Common myeloid progenitor, CD34-positive (primary cell): Measurements from ENCODE around the gene NR6A1.
A peak's percentile ranks its signal among the peaks of the same experiment; 100 is the strongest.

Experiments
- CTCF ChIA-PET: fragments of 350-600 bp; sonication (Branson Sonifier 250); formaldehyde crosslinking; loops from one replicate; lab custom pipeline; 2021; ENCODE audit warnings: antibody characterized with exemption; lab: Charles Lee
- POLR2A ChIA-PET: fragments of 350-600 bp; sonication (Branson Sonifier 250); formaldehyde crosslinking; loops from one replicate; lab custom pipeline; 2021; ENCODE audit warnings: antibody characterized with exemption; lab: Charles Lee
- DNase-seq, 3 donors: peaks; one replicate each; pipeline versions ENCODE4 v3.0.0 to v3.0.0-alpha.2; 2013
- H3K27ac ChIP-seq, 2 experiments: 1 replicate in 1 of 2; 2 replicates in 1 of 2; pipeline ENCODE4 v1.7.0; 2013; ENCODE audit warnings: inconsistent platforms in 2 of 2, low read length in 2 of 2, mild to moderate bottlenecking in 2 of 2, low read depth in 1 of 2, moderate library complexity in 1 of 2; ENCODE audit not compliant: severe bottlenecking in 2 of 2, insufficient read depth in 1 of 2, poor library complexity in 1 of 2
- H3K27me3 ChIP-seq, 5 experiments: replicated peaks in 2 of 5; 1 replicate in 3 of 5; 2 replicates in 2 of 5; pipeline versions ENCODE4 v1.6.1 to v1.7.0; 2013; ENCODE audit warnings: low read length in 4 of 5, mild to moderate bottlenecking in 2 of 5, moderate library complexity in 2 of 5, inconsistent platforms in 1 of 5; ENCODE audit not compliant: insufficient read depth in 5 of 5, control insufficient read depth in 4 of 5
- H3K36me3 ChIP-seq, 4 experiments: 1 replicate in 2 of 4; 2 replicates in 2 of 4; pipeline versions ENCODE4 v1.6.1 to v1.7.0; 2013; ENCODE audit warnings: low read length in 3 of 4, control low read depth in 1 of 4, mild to moderate bottlenecking in 1 of 4; ENCODE audit not compliant: control insufficient read depth in 4 of 4, insufficient read depth in 4 of 4
- H3K4me1 ChIP-seq, 4 experiments: 1 replicate in 3 of 4; 2 replicates in 1 of 4; pipeline versions ENCODE4 v1.6.1 to v1.7.1; 2013; ENCODE audit warnings: low read length in 3 of 4, mild to moderate bottlenecking in 3 of 4, control low read depth in 1 of 4, inconsistent platforms in 1 of 4, moderate library complexity in 1 of 4; ENCODE audit not compliant: control insufficient read depth in 4 of 4, insufficient read depth in 4 of 4; ENCODE audit errors: control extremely low read depth in 1 of 4
- H3K4me3 ChIP-seq, 7 experiments: 1 replicate in 4 of 7; 2 replicates in 3 of 7; pipeline versions ENCODE4 v1.5.1 to v1.7.0; 2013; ENCODE audit warnings: mild to moderate bottlenecking in 7 of 7, low read length in 6 of 7, moderate library complexity in 6 of 7, inconsistent platforms in 2 of 7, low read depth in 2 of 7, control low read depth in 1 of 7; ENCODE audit not compliant: insufficient read depth in 4 of 7, control insufficient read depth in 1 of 7; ENCODE audit errors: extremely low read depth in 1 of 7
- H3K9me3 ChIP-seq, 5 experiments: 1 replicate in 4 of 5; 2 replicates in 1 of 5; pipeline versions ENCODE4 v1.6.1 to v1.7.1; 2013; ENCODE audit warnings: low read length in 4 of 5, mild to moderate bottlenecking in 2 of 5, inconsistent platforms in 1 of 5, low read depth in 1 of 5, moderate library complexity in 1 of 5; ENCODE audit not compliant: control insufficient read depth in 4 of 5, insufficient read depth in 2 of 5; ENCODE audit errors: control extremely low read depth in 1 of 5
- WGBS: methylation state at CpG from one replicate; pipeline ENCODE4 v1.1.5; 2013; ENCODE audit not compliant: insufficient coverage; 5-methylcytosine and 5-hydroxymethylcytosine counted together

NR6A1 gene

GRCh38 chr9:124789531-124789930 lies 18.4 kb upstream of the NR6A1 start:
- ChIA-PET CTCF (interaction anchor here (0.6 to 4.6 kb wide), 9 partner anchors 10 to 64 kb away, joined by 3 to 15 read pairs (median 4); partner anchors contain the start of gene WDR38), POLR2A (interaction anchor here (0.7 kb wide), 1 partner anchor 81 kb away, joined by 3 read pairs; no protein-coding TSS in a partner anchor)
- H3K4me3 ChIP-seq = no peak overlapping the region
- DNase-seq = no peak
- H3K9me3 ChIP-seq = no peaks in the 10 kb centered on the region
- WGBS = 92% methylated on average over 2 of the region's 2 CpGs
- H3K36me3 ChIP-seq = no peaks in the 10 kb centered on the region
- no peaks in the 10 kb centered on the region for H3K27me3 ChIP-seq
- H3K4me1 ChIP-seq = peaks cover 0 to 11% (median 3%) of the 10 kb centered on the region in 4 experiments
- no peak overlapping the region for H3K27ac ChIP-seq

- H3K9me3 ChIP-seq = no peaks in the 10 kb centered on the region
- H3K4me1 ChIP-seq = peaks cover 0 to 7% (median 0%) of the 10 kb centered on the region in 4 experiments
- ChIA-PET POLR2A (no interaction called here), CTCF (interaction anchor here (1.1 to 4.6 kb wide), 5 partner anchors 11 to 64 kb away, joined by 3 to 15 read pairs (median 4); partner anchors contain the start of gene WDR38)
- no peak overlapping the region for H3K27ac ChIP-seq
- H3K4me3 ChIP-seq = no peak overlapping the region
- H3K36me3 ChIP-seq = no peaks in the 10 kb centered on the region
- H3K27me3 ChIP-seq = no peaks in the 10 kb centered on the region
- DNase-seq = no peak
- WGBS = no CpG with 5 or more reads among the region's 3 CpGs
Measured at GRCh38 chr9:124788542-124789217, 17.6 kb upstream of the NR6A1 start.

GRCh38 chr9:124786881-124787573 lies 15.9 kb upstream of the NR6A1 start:
- H3K4me1 ChIP-seq = peaks cover 0 to 7% (median 0%) of the 10 kb centered on the region in 4 experiments
- CTCF ChIA-PET = interaction anchor here (1.2 to 4.6 kb wide), 4 partner anchors 10 to 66 kb away, joined by 3 to 15 read pairs (median 6); partner anchors contain the start of genes OLFML2A and WDR38
- no peaks in the 10 kb centered on the region for H3K9me3 ChIP-seq
- H3K27ac ChIP-seq = no peak overlapping the region
- H3K27me3 ChIP-seq = no peaks in the 10 kb centered on the region
- WGBS = 99% methylated on average over 15 of the region's 20 CpGs
- H3K36me3 ChIP-seq = no peaks in the 10 kb centered on the region
- POLR2A ChIA-PET = no interaction called here
- DNase-seq = no peak
- H3K4me3 ChIP-seq = no peak overlapping the region

- no CpG with 5 or more reads among the region's 2 CpGs for WGBS
- Histone ChIP-seq H3K27ac (no peak overlapping the region), H3K9me3 (no peaks in the 10 kb centered on the region), H3K4me1 (peaks cover 0 to 4% (median 1%) of the 10 kb centered on the region in 4 experiments), H3K27me3 (no peaks in the 10 kb centered on the region), H3K36me3 (no peaks in the 10 kb centered on the region), H3K4me3 (no peak overlapping the region)
- peak in 2 of 3 donors; percentile 37 to 41 for DNase-seq
- CTCF ChIA-PET = no interaction called here
- POLR2A ChIA-PET = no interaction called here
Measured at GRCh38 chr9:124784509-124784908, 13.4 kb upstream of the NR6A1 start.

- no peak for DNase-seq
- no peak overlapping the region for H3K4me3 ChIP-seq
- CTCF ChIA-PET = no interaction called here
- no CpG with 5 or more reads among the region's 2 CpGs for WGBS
- H3K36me3 ChIP-seq = no peaks in the 10 kb centered on the region
- H3K27ac ChIP-seq = no peak overlapping the region
- no peaks in the 10 kb centered on the region for H3K27me3 ChIP-seq
- H3K9me3 ChIP-seq = no peaks in the 10 kb centered on the region
- H3K4me1 ChIP-seq = peaks cover 0 to 10% (median 2%) of the 10 kb centered on the region in 4 experiments
- POLR2A ChIA-PET = no interaction called here
Measured at GRCh38 chr9:124783830-124784229, 12.7 kb upstream of the NR6A1 start.

- H3K4me1 ChIP-seq = peaks cover 0 to 12% (median 2%) of the 10 kb centered on the region in 4 experiments
- no peak for DNase-seq
- H3K36me3 ChIP-seq = no peaks in the 10 kb centered on the region
- H3K4me3 ChIP-seq = no peak overlapping the region
- ChIA-PET CTCF (interaction anchor here (0.9 to 1.1 kb wide), 3 partner anchors 17 to 70 kb away, joined by 3 to 4 read pairs (median 3); no protein-coding TSS in a partner anchor), POLR2A (no interaction called here)
- WGBS = 90% methylated on average over 9 of the region's 13 CpGs
- H3K9me3 ChIP-seq = no peaks in the 10 kb centered on the region
- H3K27ac ChIP-seq = no peak overlapping the region
- H3K27me3 ChIP-seq = no peaks in the 10 kb centered on the region
Measured at GRCh38 chr9:124782661-124783574, 11.8 kb upstream of the NR6A1 start.
